Stimulated activated effector memory CD8-positive, alpha-beta T cell treated with anti-CD3 and anti-CD28 coated beads, Interleukin-12 subunit alpha, Interleukin-12 subunit beta, amount 100 ng/mL, for 72 hours (primary cell): ENCODE results near the gene ARID3C.

Source experiments
- ATAC-seq: fragments of 150-1000 bp; cut with Tn5 transposase; 2 replicates; pipeline ENCODE4 v1.10.0; 2021
- DNase-seq, 2 donors: peaks; one replicate each; pipeline ENCODE4 v3.0.0; 2021 to 2022; ENCODE audit warnings: low spot score in 2 of 2
- H3K27ac Mint-ChIP-seq: one replicate; pipeline ENCODE4 v1.8.0; 2022; ENCODE audit warnings: mild to moderate bottlenecking, mixed read lengths
- H3K36me3 Mint-ChIP-seq: one replicate; pipeline ENCODE4 v1.8.0; 2022; ENCODE audit warnings: mild to moderate bottlenecking, mixed read lengths
- H3K4me1 Mint-ChIP-seq: one replicate; pipeline ENCODE4 v1.8.0; 2022; ENCODE audit warnings: mixed read lengths
- H3K4me3 Mint-ChIP-seq: one replicate; pipeline ENCODE4 v1.8.0; 2022; ENCODE audit warnings: mild to moderate bottlenecking, mixed read lengths
- H3K9me3 Mint-ChIP-seq: one replicate; pipeline ENCODE4 v1.8.0; 2022; ENCODE audit warnings: mixed read lengths

Gene ARID3C

GRCh38 chr9:34600908-34601307 is 28.0 kb downstream of the ARID3C start:
- H3K36me3 Mint-ChIP-seq, result no peaks in the 10 kb centered on the region
- no peak overlapping the region for H3K27ac Mint-ChIP-seq
- no peaks in the 10 kb centered on the region for H3K9me3 Mint-ChIP-seq
- H3K4me3 Mint-ChIP-seq, result no peak overlapping the region
- no peak for ATAC-seq
- no peak for DNase-seq
- H3K4me1 Mint-ChIP-seq, result no peaks in the 10 kb centered on the region

- no peak for DNase-seq
- Mint-ChIP-seq H3K36me3 (no peaks in the 10 kb centered on the region), H3K4me3 (no peak overlapping the region), H3K9me3 (no peaks in the 10 kb centered on the region), H3K27ac (no peak overlapping the region), H3K4me1 (no peaks in the 10 kb centered on the region)
- no peak for ATAC-seq
Observed at GRCh38 chr9:34599546-34599945, 29.3 kb downstream of the ARID3C start.

GRCh38 chr9:34594177-34594576 is 34.7 kb downstream of the ARID3C start:
- Mint-ChIP-seq H3K4me3 (no peak overlapping the region), H3K4me1 (peaks cover 23% of the 10 kb centered on the region), H3K36me3 (no peaks in the 10 kb centered on the region), H3K27ac (no peak overlapping the region), H3K9me3 (no peaks in the 10 kb centered on the region)
- ATAC-seq (no peak), DNase-seq (no peak)

GRCh38 chr9:34592895-34593601 is 35.8 kb downstream of the ARID3C start:
- Mint-ChIP-seq H3K36me3 (no peaks in the 10 kb centered on the region), H3K4me3 (peak overlapping the region; percentile 73), H3K27ac (no peak overlapping the region), H3K9me3 (no peaks in the 10 kb centered on the region), H3K4me1 (peaks cover 33% of the 10 kb centered on the region)
- DNase-seq (no peak), ATAC-seq (peak; percentile 27)

GRCh38 chr9:34591917-34592866 is 36.7 kb downstream of the ARID3C start:
- no peak for ATAC-seq
- DNase-seq, result no peak
- no peaks in the 10 kb centered on the region for H3K36me3 Mint-ChIP-seq
- H3K4me1 Mint-ChIP-seq, result peaks cover 33% of the 10 kb centered on the region
- no peak overlapping the region for H3K27ac Mint-ChIP-seq
- H3K4me3 Mint-ChIP-seq, result peak overlapping the region; percentile 73
- H3K9me3 Mint-ChIP-seq, result no peaks in the 10 kb centered on the region

- ATAC-seq, result peak; percentile 74
- no peaks in the 10 kb centered on the region for H3K9me3 Mint-ChIP-seq
- H3K4me3 Mint-ChIP-seq, result peak overlapping the region; percentile 73
- H3K36me3 Mint-ChIP-seq, result no peaks in the 10 kb centered on the region
- no peak overlapping the region for H3K27ac Mint-ChIP-seq
- H3K4me1 Mint-ChIP-seq, result peaks cover 33% of the 10 kb centered on the region
- DNase-seq, result peak; percentile 86 to 93
Observed at GRCh38 chr9:34591248-34591916, 37.5 kb downstream of the ARID3C start.

GRCh38 chr9:34590381-34591247 is 38.3 kb downstream of the ARID3C start:
- H3K27ac Mint-ChIP-seq, result no peak overlapping the region
- H3K4me3 Mint-ChIP-seq, result peak overlapping the region; percentile 73
- H3K4me1 Mint-ChIP-seq, result peaks cover 33% of the 10 kb centered on the region
- no peaks in the 10 kb centered on the region for H3K36me3 Mint-ChIP-seq
- no peaks in the 10 kb centered on the region for H3K9me3 Mint-ChIP-seq
- peak in 1 of 2 donors; percentile 63 for DNase-seq
- peak; percentile 6 for ATAC-seq

- DNase-seq, result no peak
- no peaks in the 10 kb centered on the region for H3K36me3 Mint-ChIP-seq
- no peaks in the 10 kb centered on the region for H3K9me3 Mint-ChIP-seq
- H3K4me1 Mint-ChIP-seq, result peaks cover 33% of the 10 kb centered on the region
- H3K4me3 Mint-ChIP-seq, result peak within 1 kb of the TSS; percentile 73
- ATAC-seq, result peak; percentile 9
- no peak within 1 kb of the TSS for H3K27ac Mint-ChIP-seq
Observed at GRCh38 chr9:34589636-34590380, 39.1 kb downstream of the ARID3C start, which contains the start of gene CNTFR. Gene CNTFR, minus strand, starts transcription at chr9:34589724. Its CDS starts 20,743 bp downstream, at chr9:34568981.

GRCh38 chr9:34588671-34589635 is 39.9 kb downstream of the ARID3C start:
- Mint-ChIP-seq H3K4me1 (peaks cover 33% of the 10 kb centered on the region), H3K9me3 (no peaks in the 10 kb centered on the region), H3K36me3 (no peaks in the 10 kb centered on the region), H3K27ac (no peak overlapping the region), H3K4me3 (peak overlapping the region; percentile 12)
- ATAC-seq (no peak), DNase-seq (no peak)

- ATAC-seq, result peak; percentile 58
- Mint-ChIP-seq H3K4me1 (peaks cover 27% of the 10 kb centered on the region), H3K9me3 (no peaks in the 10 kb centered on the region)
Observed at GRCh38 chr9:34587271-34587670, 41.6 kb downstream of the ARID3C start.

GRCh38 chr9:34585946-34586669 is 42.8 kb downstream of the ARID3C start:
- Mint-ChIP-seq H3K4me1 (peaks cover 21% of the 10 kb centered on the region), H3K27ac (no peak overlapping the region), H3K4me3 (no peak overlapping the region), H3K36me3 (no peaks in the 10 kb centered on the region), H3K9me3 (no peaks in the 10 kb centered on the region)
- ATAC-seq (no peak), DNase-seq (no peak)

More at GRCh38 chr9:34587271-34587670, 41.6 kb downstream of the ARID3C start:
- Mint-ChIP-seq H3K36me3 (no peaks in the 10 kb centered on the region), H3K4me3 (no peak overlapping the region), H3K27ac (no peak overlapping the region)
- DNase-seq, result no peak

- no peak overlapping the region for H3K4me3 Mint-ChIP-seq
- peaks cover 12% of the 10 kb centered on the region for H3K4me1 Mint-ChIP-seq
- no peaks in the 10 kb centered on the region for H3K9me3 Mint-ChIP-seq
- DNase-seq (no peak), ATAC-seq (no peak)
- no peaks in the 10 kb centered on the region for H3K36me3 Mint-ChIP-seq
- no peak overlapping the region for H3K27ac Mint-ChIP-seq
Observed at GRCh38 chr9:34584970-34585369, 43.9 kb downstream of the ARID3C start.
